ENCODE data around the gene GRM2.

GRM2 gene

GRCh38 chr3:51698209-51698608 is 8.7 kb upstream of the GRM2 start:
- H3K4me3 ChIP-seq, result no peak overlapping the region
- no peak overlapping the region for H3K27ac ChIP-seq
- DNase-seq (ENCODE audit: low spot score), result no peak
- TF ChIP-seq, protein P1, sequence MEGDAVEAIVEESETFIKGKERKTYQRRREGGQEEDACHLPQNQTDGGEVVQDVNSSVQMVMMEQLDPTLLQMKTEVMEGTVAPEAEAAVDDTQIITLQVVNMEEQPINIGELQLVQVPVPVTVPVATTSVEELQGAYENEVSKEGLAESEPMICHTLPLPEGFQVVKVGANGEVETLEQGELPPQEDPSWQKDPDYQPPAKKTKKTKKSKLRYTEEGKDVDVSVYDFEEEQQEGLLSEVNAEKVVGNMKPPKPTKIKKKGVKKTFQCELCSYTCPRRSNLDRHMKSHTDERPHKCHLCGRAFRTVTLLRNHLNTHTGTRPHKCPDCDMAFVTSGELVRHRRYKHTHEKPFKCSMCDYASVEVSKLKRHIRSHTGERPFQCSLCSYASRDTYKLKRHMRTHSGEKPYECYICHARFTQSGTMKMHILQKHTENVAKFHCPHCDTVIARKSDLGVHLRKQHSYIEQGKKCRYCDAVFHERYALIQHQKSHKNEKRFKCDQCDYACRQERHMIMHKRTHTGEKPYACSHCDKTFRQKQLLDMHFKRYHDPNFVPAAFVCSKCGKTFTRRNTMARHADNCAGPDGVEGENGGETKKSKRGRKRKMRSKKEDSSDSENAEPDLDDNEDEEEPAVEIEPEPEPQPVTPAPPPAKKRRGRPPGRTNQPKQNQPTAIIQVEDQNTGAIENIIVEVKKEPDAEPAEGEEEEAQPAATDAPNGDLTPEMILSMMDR (IDR thresholded peaks at IDR 0.05), result no peak

- H3K4me3 ChIP-seq, result no peak overlapping the region
- no peak overlapping the region for H3K27ac ChIP-seq
- TF ChIP-seq, protein P1 (IDR thresholded peaks at IDR 0.05), result no peak
- no peak for DNase-seq (ENCODE audit: low spot score)
These were observed 6.5 kb upstream of the GRM2 start for GRCh38 chr3:51700403-51700802.

DNA sequence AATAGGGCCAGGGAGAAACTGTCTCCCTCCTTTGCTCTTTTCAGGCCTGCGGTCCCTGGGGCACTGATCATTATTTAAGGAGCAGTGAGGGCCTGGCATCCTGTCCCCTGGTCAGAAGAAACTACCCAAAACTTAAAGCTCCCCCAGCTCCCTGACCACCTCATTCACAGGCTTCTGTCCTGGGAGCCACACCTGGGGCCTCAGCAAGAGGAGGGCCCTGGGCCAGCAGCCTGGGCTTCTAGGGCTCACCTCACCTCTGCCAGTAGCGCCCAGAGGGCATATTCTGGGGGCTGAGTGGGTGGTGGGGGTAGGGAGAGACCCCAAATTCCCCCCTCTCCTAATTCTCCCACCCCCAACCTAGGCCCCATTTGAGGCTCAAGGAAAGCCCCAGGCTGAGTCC is 4.7 kb upstream of the GRM2 start:
- TF ChIP-seq, protein P1 (IDR thresholded peaks at IDR 0.05), result no peak
- no peak overlapping the region for H3K27ac ChIP-seq
- no peak overlapping the region for H3K4me3 ChIP-seq
- no peak for DNase-seq (ENCODE audit: low spot score)

DNA sequence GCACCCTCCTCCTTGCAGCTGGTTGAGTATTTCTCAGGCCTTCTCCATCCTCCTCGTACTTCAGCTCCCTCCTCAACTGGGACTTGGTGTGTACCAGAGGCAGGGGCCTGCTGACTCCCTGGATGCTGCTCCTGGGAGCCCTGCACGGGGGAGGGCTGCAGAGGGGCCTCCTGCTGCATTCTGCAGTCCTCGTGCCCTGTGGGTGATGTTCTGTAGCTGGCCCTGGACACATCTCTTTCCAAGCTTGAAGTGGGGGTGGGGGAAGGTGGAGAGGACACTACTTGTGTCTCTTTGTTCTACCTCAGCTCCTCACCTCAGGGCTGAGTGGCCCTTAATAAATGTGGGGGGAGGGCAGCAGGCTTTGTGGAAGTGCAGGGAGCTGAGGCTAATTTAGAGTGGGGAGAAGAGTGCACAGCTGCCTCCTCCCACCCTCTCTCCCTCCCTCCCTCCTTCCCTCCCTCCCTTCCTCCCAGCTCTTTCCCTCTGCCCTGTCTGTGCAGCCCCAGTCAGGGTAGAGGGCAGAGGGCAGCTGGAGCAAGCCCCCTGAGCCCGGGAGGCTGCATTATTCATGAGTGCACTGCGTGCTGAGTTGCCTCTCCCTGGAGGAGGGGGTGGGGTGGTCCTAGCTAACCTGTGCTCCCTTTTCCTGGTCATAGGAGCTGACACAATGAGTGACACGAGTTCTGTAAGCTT is 3.7 kb upstream of the GRM2 start:
- no peak for DNase-seq (ENCODE audit: low spot score)
- no peak overlapping the region for H3K27ac ChIP-seq
- H3K4me3 ChIP-seq, result no peak overlapping the region
- TF ChIP-seq, protein P1 (IDR thresholded peaks at IDR 0.05), result no peak

DNA sequence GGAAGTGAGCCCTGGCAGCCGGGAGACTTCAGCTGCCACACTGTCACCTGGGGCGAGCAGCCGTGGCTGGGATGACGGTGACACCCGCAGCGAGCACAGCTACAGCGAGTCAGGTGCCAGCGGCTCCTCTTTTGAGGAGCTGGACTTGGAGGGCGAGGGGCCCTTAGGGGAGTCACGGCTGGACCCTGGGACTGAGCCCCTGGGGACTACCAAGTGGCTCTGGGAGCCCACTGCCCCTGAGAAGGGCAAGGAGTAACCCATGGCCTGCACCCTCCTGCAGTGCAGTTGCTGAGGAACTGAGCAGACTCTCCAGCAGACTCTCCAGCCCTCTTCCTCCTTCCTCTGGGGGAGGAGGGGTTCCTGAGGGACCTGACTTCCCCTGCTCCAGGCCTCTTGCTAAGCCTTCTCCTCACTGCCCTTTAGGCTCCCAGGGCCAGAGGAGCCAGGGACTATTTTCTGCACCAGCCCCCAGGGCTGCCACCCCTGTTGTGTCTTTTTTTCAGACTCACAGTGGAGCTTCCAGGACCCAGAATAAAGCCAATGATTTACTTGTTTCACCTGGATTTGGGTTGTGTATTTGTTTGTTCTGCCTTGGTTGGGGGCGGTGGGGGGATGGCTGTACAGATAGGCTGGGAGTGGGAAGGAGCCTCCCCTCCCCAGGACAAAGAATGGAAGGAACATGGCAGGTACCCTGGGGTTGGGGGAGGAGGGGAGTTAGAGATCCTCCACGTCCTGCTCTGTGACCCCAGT is 2.9 kb upstream of the GRM2 start:
- TF ChIP-seq, protein P1 (IDR thresholded peaks at IDR 0.05), result no peak

DNA sequence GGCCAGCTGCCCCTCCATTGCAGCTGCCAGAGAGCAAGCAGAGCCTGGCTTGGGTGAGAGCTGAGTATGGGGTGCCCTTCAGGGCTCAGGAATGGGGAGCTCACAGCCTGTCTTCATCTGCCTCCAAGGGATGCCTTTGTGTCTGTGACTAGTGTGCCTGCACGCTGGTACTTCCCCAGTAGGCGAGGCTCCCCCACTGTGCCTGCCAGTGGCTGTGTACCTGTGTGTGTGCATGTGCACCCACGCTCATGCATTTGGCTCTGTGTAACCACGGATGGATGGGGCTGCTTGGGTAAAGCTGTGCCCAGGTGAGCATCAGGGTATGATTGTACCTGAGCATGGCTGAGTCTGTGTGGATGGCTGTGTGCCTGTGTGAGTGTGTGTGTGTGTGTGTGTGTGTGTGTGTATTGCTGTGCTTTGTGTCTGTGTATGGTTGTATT is 2.3 kb upstream of the GRM2 start:
- DNase-seq (ENCODE audit: low spot score), result peak; percentile 52
- TF ChIP-seq, protein P1 (IDR thresholded peaks at IDR 0.05), result no peak
- H3K27ac ChIP-seq, result no peak overlapping the region
- H3K4me3 ChIP-seq, result no peak overlapping the region

More for the DNA sequence above, 2.9 kb upstream of the GRM2 start:
- no peak overlapping the region for H3K27ac ChIP-seq
- peak; percentile 67 for DNase-seq (ENCODE audit: low spot score)
- no peak overlapping the region for H3K4me3 ChIP-seq
